Measurements from ENCODE around the gene POLE. TPM values are rescaled to one million over a fixed set of nuclear protein-coding genes. Genes with fewer than 3 reads are reported as not detected.

The POLE gene
- total and polyA plus RNA-seq, 10 of the 15 experiments (the other 5 are each of a cell fraction or from before 2014, with no cell fraction given) = 2.3 to 103 (median 37.1) TPM

- H3K4me2 ChIP-seq (ENCODE audit: control insufficient read depth, insufficient read depth) = no peak overlapping the region
- H3K4me1 ChIP-seq (ENCODE audit: control insufficient read depth, insufficient read depth, low read length) = no peaks in the 10 kb centered on the region
- RAD21 ChIA-PET (ENCODE audit: unreplicated experiment) = no interaction called here
- peaks cover 0 to 4% of the 10 kb centered on the region in 2 experiments; a peak in 1 of 4 replicates for H3K27me3 ChIP-seq (replicated peaks in 1 of 2; ENCODE audit: control insufficient read depth in 2 of 2, insufficient read depth in 2 of 2, low read length in 1 of 2)
- FAIRE-seq (no peak), ATAC-seq (no peak), DNase-seq (ENCODE audit: low read depth, low spot score) (no peak)
- H3K36me3 ChIP-seq (ENCODE audit: control insufficient read depth in 2 of 2, insufficient read depth in 2 of 2, low read length in 1 of 2) = no peaks in the 10 kb centered on the region
- H3K79me2 ChIP-seq (ENCODE audit: control insufficient read depth, insufficient read depth, low read length) = no peaks in the 10 kb centered on the region
- BruUV-seq (replicated peaks) = no TSS peak
- POLR2A ChIA-PET = no interaction called here
- intact Hi-C loops (cut with micrococcal nuclease; ENCODE audit: unreplicated experiment) (no loop called here), in situ Hi-C loops (cut with MboI) (loop anchor here (5.0 kb wide), 1 partner anchor 194 kb away; no protein-coding TSS in a partner anchor)
- no peak overlapping the region for H3K4me3 ChIP-seq
- SMC1A ChIA-PET (ENCODE audit: uncharacterized antibody, unreplicated experiment) = no interaction called here
- H2AFZ ChIP-seq (ENCODE audit: control insufficient read depth, low read depth, low read length) = no peak overlapping the region
- WGBS (ENCODE audit: insufficient coverage, insufficient replicate concordance, low lambda C conversion rate, missing lambda C conversion rate) = 57% methylated on average over 10 of the region's 10 CpGs
- H3K9ac ChIP-seq (ENCODE audit: control insufficient read depth, insufficient read depth, low read length) = no peak overlapping the region
- H3K27ac ChIP-seq (ENCODE audit: control insufficient read depth, insufficient read depth) = no peak overlapping the region
- CTCF ChIA-PET = no interaction called here
- peaks cover 10% of the 10 kb centered on the region; the same call in 2 of the 3 replicates for H3K9me3 ChIP-seq (replicated peaks; ENCODE audit: control insufficient read depth, insufficient read depth, low read length)
- no peaks in the 10 kb centered on the region for H4K20me1 ChIP-seq (ENCODE audit: control insufficient read depth, insufficient read depth)
- TF ChIP-seq MYC (IDR thresholded peaks at IDR 0.05; ENCODE audit: insufficient read depth, insufficient read length, insufficient replicate concordance, low read length, severe bottlenecking) = no peak
- TF ChIP-seq E2F8 (IDR thresholded peaks at IDR 0.05; ENCODE audit: low read depth, partially characterized antibody) = no peak
- no peak for TF ChIP-seq ZNF592 (IDR thresholded peaks at IDR 0.05)
- no peak for TF ChIP-seq NFIC (IDR thresholded peaks at IDR 0.05; ENCODE audit: low read depth, low read length)
- TF ChIP-seq ZNF24 (IDR thresholded peaks at IDR 0.05) = no peak
- no peak for TF ChIP-seq HDGF (IDR thresholded peaks at IDR 0.05)
- TF ChIP-seq TCF7 (IDR thresholded peaks at IDR 0.05; ENCODE audit: borderline replicate concordance) = no peak
- no peak for TF ChIP-seq FOXM1 (IDR thresholded peaks at IDR 0.05; ENCODE audit: low read depth, low read length)
- TF ChIP-seq GABPA (IDR thresholded peaks at IDR 0.05; ENCODE audit: low read depth) = no peak
- TF ChIP-seq BRCA1 (IDR thresholded peaks at IDR 0.05; ENCODE audit: low read depth, low read length) = no peak
- TF ChIP-seq KLF5 (IDR thresholded peaks at IDR 0.05; ENCODE audit: partially characterized antibody) = no peak
- TF ChIP-seq SRF (IDR thresholded peaks at IDR 0.05; ENCODE audit: low read depth in 2 of 2, low read length in 2 of 2) = no peak
- no peak for TF ChIP-seq E4F1 (IDR thresholded peaks at IDR 0.05; ENCODE audit: borderline replicate concordance, partially characterized antibody)
- no peak for TF ChIP-seq PBX3 (IDR thresholded peaks at IDR 0.05; ENCODE audit: insufficient replicate concordance, low read depth, low read length)
Observed at GRCh38 chr12:132611620-132612019, 75.5 kb downstream of the POLE start.

Measured in GM12878 (cell line).